Activated CD4-positive, alpha-beta T cell treated with anti-CD3 and anti-CD28 coated beads, Interleukin-2, amount 10 ng/mL, durations not matched to agents 24 days and 14 days (primary cell): ENCODE data around the gene MSTN. TPM values are rescaled to one million over a fixed set of nuclear protein-coding genes. Genes with fewer than 3 reads are reported as not detected.

Experiments used
- DNase-seq: peaks from one replicate; pipeline ENCODE4 v3.0.0; 2022
- H3K27ac Mint-ChIP-seq: one replicate; pipeline ENCODE4 v1.8.0; 2022; ENCODE audit warnings: mild to moderate bottlenecking, mixed read lengths
- H3K27me3 Mint-ChIP-seq: one replicate; pipeline ENCODE4 v1.8.0; 2022; ENCODE audit warnings: mixed read lengths
- H3K36me3 Mint-ChIP-seq: one replicate; pipeline ENCODE4 v1.8.0; 2022; ENCODE audit warnings: low read depth, mild to moderate bottlenecking, mixed read lengths
- H3K4me1 Mint-ChIP-seq: one replicate; pipeline ENCODE4 v1.8.0; 2021; ENCODE audit warnings: mixed read lengths
- H3K4me3 Mint-ChIP-seq: one replicate; pipeline ENCODE4 v1.8.0; 2022; ENCODE audit warnings: mild to moderate bottlenecking, moderate library complexity, mixed read lengths
- H3K9me3 Mint-ChIP-seq: one replicate; pipeline ENCODE4 v1.8.0; 2021; ENCODE audit warnings: mixed read lengths
- intact Hi-C: fragments of 100-400 bp; cut with micrococcal nuclease; formaldehyde crosslinking; loops from one replicate; pipeline ENCODE4 v1.15.1; 2023
- total RNA-seq: library from RNA; stranded (reverse); gene quantifications from 2 replicates; pipeline ENCODE4 v1.2.3, GENCODE V29; 2022

The MSTN gene
- total RNA-seq, 1 donor from 2014 or later = not detected

DNA sequence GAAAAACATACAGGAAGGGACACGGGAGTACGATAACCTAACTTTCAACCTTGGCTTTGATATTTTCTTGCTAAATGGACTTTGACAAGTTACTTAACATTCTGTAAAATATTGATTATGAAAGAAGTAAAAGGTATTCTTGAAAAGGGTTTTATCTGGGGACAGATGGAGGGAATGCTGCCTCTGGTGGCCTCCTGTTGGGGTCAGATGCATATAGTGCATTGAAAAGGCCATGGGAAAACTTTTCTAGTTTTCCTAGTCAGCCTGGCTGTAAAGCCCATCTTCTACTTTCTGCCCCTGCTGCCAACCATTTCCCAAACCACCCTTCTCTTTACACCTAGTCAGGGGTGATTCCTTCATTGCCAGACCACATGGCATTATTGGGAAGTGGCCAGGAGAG is 22.2 kb upstream of the MSTN start:
- DNase-seq = no peak
- H3K27ac Mint-ChIP-seq = no peak overlapping the region
- no peaks in the 10 kb centered on the region for H3K36me3 Mint-ChIP-seq
- peaks cover 11% of the 10 kb centered on the region for H3K27me3 Mint-ChIP-seq
- no peaks in the 10 kb centered on the region for H3K4me1 Mint-ChIP-seq
- no peaks in the 10 kb centered on the region for H3K9me3 Mint-ChIP-seq
- intact Hi-C loops = loop anchor here (5.0 kb wide), 1 partner anchor 718 kb away; no protein-coding TSS in a partner anchor
- H3K4me3 Mint-ChIP-seq = no peak overlapping the region

- peaks cover 25% of the 10 kb centered on the region for H3K27me3 Mint-ChIP-seq
- H3K4me1 Mint-ChIP-seq = no peaks in the 10 kb centered on the region
- no peaks in the 10 kb centered on the region for H3K9me3 Mint-ChIP-seq
- no peak for DNase-seq
- no peaks in the 10 kb centered on the region for H3K36me3 Mint-ChIP-seq
- intact Hi-C loops = no loop called here
- H3K27ac Mint-ChIP-seq = no peak overlapping the region
- H3K4me3 Mint-ChIP-seq = no peak overlapping the region
Observed at GRCh38 chr2:190082118-190082517, 19.6 kb upstream of the MSTN start.

DNA sequence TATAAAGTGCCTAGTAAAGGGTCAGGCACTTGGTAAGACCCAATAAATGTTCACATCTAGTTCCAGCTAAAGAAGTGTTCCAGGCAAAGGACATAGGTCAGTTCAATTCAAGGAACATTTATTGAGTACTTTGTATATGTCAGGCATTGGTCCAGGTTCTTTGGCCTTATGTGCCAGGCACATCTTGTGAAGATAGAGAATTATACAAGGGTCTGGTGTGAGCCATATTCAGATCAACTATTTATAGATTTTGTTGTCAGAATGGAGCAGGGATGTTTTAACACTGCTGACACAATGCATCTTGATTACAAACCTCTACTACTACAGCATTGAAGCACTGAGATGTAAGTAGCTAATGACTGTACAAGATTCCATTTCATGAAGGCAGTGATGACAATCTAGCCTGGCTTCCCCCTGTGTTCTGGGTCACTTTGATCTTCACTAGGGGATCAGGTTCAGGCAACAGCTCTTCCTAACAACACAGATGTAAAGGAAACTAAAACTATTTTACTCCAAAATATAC is 18.1 kb upstream of the MSTN start:
- H3K4me1 Mint-ChIP-seq = no peaks in the 10 kb centered on the region
- intact Hi-C loops = no loop called here

DNA sequence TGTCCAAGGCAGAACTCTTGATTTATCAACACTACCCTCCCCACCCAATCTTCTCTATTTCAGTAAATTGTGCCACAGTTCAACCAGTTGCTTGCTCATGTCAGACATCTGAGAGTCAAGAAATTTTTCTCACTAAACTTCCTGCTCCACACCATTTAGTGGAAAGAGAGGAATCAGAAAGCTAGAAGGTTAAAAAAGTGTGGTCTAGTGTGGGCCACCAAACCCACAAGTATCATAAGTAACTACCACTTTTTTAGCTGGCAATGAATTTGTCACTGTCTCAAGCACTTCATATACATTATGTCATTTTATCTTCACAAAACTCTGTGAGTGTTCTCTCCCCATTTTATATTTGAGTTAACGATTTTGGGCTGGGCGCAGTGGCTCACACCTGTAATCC is 16.6 kb upstream of the MSTN start:
- Mint-ChIP-seq H3K27me3 (peaks cover 28% of the 10 kb centered on the region), H3K4me3 (no peak overlapping the region), H3K4me1 (no peaks in the 10 kb centered on the region), H3K9me3 (no peaks in the 10 kb centered on the region), H3K27ac (no peak overlapping the region), H3K36me3 (no peaks in the 10 kb centered on the region)
- intact Hi-C loops = no loop called here
- DNase-seq = no peak

More for the DNA sequence above, 18.1 kb upstream of the MSTN start:
- DNase-seq = no peak
- H3K4me3 Mint-ChIP-seq = no peak overlapping the region
- no peaks in the 10 kb centered on the region for H3K9me3 Mint-ChIP-seq
- H3K36me3 Mint-ChIP-seq = no peaks in the 10 kb centered on the region
- H3K27me3 Mint-ChIP-seq = peaks cover 26% of the 10 kb centered on the region
- no peak overlapping the region for H3K27ac Mint-ChIP-seq

DNA sequence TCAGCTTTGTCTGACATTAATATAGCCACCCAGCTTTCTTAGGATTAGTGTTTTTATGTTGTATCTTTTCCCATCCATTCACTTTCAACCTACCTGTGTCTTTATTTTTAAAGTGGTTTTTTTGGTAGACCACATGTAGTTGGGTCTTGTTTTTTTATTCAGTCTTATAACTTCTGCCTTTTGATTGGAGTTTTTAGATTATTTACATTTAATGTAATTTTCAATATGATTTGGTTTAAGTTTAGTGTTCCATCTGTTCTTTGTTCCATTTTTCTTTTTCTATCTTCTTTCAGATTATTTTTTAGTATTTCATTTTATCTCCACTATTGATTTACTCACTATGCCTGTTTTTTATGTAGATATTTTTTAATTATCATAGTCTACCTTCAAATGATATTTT is 13.1 kb upstream of the MSTN start:
- Mint-ChIP-seq H3K27ac (no peak overlapping the region), H3K36me3 (no peaks in the 10 kb centered on the region), H3K4me3 (no peak overlapping the region), H3K9me3 (no peaks in the 10 kb centered on the region), H3K4me1 (no peaks in the 10 kb centered on the region), H3K27me3 (peaks cover 24% of the 10 kb centered on the region)
- intact Hi-C loops = no loop called here
- no peak for DNase-seq

DNA sequence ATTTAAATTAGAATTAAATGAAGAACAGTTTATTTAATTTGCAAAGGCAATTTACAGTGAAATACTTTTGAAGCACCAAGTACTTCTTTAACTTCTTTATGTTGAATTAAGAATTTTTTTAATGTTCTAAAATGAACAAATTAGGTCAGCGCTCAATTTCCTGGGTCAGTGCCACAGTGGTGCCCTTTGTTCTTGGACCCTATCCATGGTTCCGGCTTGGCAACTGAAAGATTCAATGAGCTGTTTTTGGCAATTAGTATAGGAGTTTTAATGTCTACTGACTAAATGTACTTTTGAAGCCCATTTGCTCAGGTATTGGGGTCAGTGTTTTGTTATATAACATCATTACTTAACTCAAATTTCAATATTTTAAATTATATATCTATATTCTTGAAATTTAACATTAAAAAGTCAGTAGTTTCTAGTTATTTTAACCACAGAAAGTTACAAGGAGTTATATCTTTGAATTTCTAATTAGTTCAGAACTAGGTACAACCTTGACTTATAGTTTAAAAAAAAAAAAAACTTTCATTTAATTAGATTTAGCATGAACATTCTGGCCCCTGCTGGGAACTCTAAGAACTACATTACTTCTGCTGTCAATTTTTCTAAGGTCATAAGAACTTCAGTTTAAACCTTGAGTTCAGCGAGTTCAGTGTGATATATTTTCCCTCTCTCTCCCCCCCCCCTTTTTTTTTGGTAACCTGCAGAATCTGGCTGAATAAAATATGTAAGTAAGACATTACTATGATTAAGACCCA is 7.6 kb upstream of the MSTN start:
- Mint-ChIP-seq H3K4me3 (no peak overlapping the region), H3K4me1 (no peaks in the 10 kb centered on the region), H3K27ac (no peak overlapping the region), H3K9me3 (no peaks in the 10 kb centered on the region), H3K36me3 (no peaks in the 10 kb centered on the region), H3K27me3 (peaks cover 5% of the 10 kb centered on the region)
- intact Hi-C loops = loop anchor here (1.0 to 2.0 kb wide), 3 partner anchors 271 to 409 kb away; partner anchors contain the start of gene ASNSD1
- DNase-seq = peak; percentile 75

DNA sequence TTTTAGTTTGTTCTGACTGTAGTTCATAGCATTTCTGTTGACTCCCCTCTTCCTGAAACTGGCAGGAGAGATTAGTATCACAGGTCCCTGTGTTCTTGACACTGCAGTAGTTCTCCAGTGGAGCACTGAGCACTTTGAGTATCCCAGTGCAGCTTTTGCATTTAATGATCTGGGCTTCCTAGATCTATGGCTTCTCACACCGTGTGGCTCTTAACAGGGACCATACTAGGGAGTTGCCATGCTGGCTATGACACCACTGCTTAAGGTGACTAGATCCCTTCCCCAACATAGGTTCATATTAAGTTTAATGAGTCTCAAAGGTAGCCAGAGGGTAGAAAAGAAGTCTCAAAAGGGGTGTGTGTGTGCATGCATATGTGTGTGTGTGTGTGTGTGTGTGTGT is 6.2 kb upstream of the MSTN start:
- Mint-ChIP-seq H3K36me3 (no peaks in the 10 kb centered on the region), H3K27me3 (peaks cover 5% of the 10 kb centered on the region), H3K27ac (no peak overlapping the region), H3K9me3 (no peaks in the 10 kb centered on the region), H3K4me1 (no peaks in the 10 kb centered on the region), H3K4me3 (no peak overlapping the region)
- DNase-seq = no peak
- intact Hi-C loops = no loop called here

DNA sequence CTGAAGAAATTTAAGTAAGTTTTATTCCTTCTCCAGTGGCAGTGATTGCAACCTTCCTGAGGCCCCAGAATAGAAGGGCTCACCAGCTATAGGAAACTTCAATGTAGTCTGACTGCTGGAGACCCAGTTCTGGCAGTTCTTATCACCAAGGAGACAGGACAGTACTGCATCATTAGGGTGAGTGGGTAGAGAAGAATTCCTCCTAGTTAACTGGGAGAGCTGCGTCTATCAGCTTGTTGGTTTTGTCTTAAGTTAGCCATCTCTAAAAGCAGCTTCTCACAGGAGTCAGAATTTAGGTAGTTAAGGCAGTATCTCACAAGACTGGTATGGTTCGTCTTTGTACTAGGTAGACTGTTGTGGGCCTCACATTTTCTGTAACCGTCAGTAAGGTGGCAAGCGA is 3.3 kb upstream of the MSTN start:
- intact Hi-C loops = no loop called here
- H3K9me3 Mint-ChIP-seq = no peaks in the 10 kb centered on the region

GRCh38 chr2:190063624-190064023 is 1.1 kb upstream of the MSTN start:
- Mint-ChIP-seq H3K4me1 (no peaks in the 10 kb centered on the region), H3K27ac (no peak overlapping the region), H3K36me3 (no peaks in the 10 kb centered on the region), H3K27me3 (peaks cover 7% of the 10 kb centered on the region), H3K9me3 (no peaks in the 10 kb centered on the region), H3K4me3 (no peak overlapping the region)
- DNase-seq = no peak
- intact Hi-C loops = no loop called here

More for the DNA sequence above, 3.3 kb upstream of the MSTN start:
- no peaks in the 10 kb centered on the region for H3K4me1 Mint-ChIP-seq
- H3K36me3 Mint-ChIP-seq = no peaks in the 10 kb centered on the region
- H3K27me3 Mint-ChIP-seq = peaks cover 7% of the 10 kb centered on the region
- DNase-seq = no peak
- H3K27ac Mint-ChIP-seq = no peak overlapping the region
- no peak overlapping the region for H3K4me3 Mint-ChIP-seq

DNA sequence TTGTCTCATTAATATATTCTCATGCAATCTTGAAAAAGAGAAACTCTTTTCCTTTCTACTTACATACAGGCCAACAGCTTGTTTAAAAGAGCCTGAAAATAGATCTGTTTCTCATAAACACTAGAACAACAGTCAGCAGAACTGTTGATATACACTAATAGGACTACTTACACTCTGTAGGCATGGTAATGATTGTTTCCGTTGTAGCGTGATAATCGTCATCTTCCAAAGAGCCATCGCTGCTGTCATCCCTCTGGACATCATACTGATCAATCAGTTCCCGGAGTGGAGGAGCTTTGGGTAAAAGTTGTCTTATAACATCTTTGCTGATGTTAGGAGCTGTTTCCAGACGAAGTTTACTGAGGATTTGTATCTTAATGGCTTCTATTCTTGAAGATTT is 476 bp downstream of the MSTN start:
- no peaks in the 10 kb centered on the region for H3K36me3 Mint-ChIP-seq
- no peaks in the 10 kb centered on the region for H3K4me1 Mint-ChIP-seq
- no peak overlapping the region for H3K27ac Mint-ChIP-seq
- no peak overlapping the region for H3K4me3 Mint-ChIP-seq
- intact Hi-C loops = no loop called here
- no peaks in the 10 kb centered on the region for H3K9me3 Mint-ChIP-seq
- no peak for DNase-seq
- H3K27me3 Mint-ChIP-seq = peaks cover 6% of the 10 kb centered on the region

DNA sequence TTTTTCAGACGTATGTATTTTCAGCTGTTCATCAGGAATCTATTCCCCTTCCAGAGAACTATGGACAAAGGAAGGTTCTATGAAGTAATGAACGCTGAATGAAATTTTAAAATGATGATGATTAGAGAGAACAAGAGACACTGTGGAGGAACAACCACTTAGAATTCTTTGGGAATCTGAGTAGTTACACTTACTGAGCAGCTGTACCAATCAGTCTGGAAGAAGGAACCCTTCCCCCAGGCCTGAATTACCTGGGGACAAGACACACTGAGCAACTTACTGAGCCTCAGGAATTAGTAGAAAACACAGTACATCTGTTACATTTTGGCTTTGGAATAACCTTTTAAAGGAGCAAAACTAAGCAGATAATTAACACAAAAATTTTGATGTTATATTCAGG is 1.9 kb downstream of the MSTN start:
- intact Hi-C loops = no loop called here
- peaks cover 4% of the 10 kb centered on the region for H3K27me3 Mint-ChIP-seq
- H3K9me3 Mint-ChIP-seq = no peaks in the 10 kb centered on the region
- H3K27ac Mint-ChIP-seq = no peak overlapping the region
- no peaks in the 10 kb centered on the region for H3K36me3 Mint-ChIP-seq
- DNase-seq = no peak
- no peaks in the 10 kb centered on the region for H3K4me1 Mint-ChIP-seq
- no peak overlapping the region for H3K4me3 Mint-ChIP-seq

DNA sequence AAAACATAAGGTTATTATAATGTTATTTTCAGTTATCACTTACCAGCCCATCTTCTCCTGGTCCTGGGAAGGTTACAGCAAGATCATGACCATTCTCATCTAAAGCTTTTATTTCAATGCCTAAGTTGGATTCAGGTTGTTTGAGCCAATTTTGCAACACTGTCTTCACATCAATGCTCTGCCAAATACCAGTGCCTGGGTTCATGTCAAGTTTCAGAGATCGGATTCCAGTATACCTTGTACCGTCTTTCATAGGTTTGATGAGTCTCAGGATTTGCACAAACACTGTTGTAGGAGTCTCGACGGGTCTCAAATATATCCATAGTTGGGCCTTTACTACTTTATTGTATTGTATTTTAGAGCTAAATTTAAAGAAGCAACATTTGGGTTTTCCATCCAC is 2.5 kb downstream of the MSTN start:
- no peak overlapping the region for H3K27ac Mint-ChIP-seq
- H3K4me1 Mint-ChIP-seq = no peaks in the 10 kb centered on the region
- intact Hi-C loops = no loop called here
- H3K4me3 Mint-ChIP-seq = no peak overlapping the region
- peaks cover 4% of the 10 kb centered on the region for H3K27me3 Mint-ChIP-seq
- DNase-seq = no peak
- no peaks in the 10 kb centered on the region for H3K9me3 Mint-ChIP-seq
- no peaks in the 10 kb centered on the region for H3K36me3 Mint-ChIP-seq

- Mint-ChIP-seq H3K9me3 (no peaks in the 10 kb centered on the region), H3K4me3 (no peak overlapping the region), H3K4me1 (no peaks in the 10 kb centered on the region), H3K27ac (no peak overlapping the region), H3K36me3 (no peaks in the 10 kb centered on the region), H3K27me3 (no peaks in the 10 kb centered on the region)
- no peak for DNase-seq
- intact Hi-C loops = no loop called here
Observed at GRCh38 chr2:190053426-190053825, 9.1 kb downstream of the MSTN start.

- Mint-ChIP-seq H3K27ac (no peak overlapping the region), H3K4me3 (no peak overlapping the region), H3K36me3 (no peaks in the 10 kb centered on the region), H3K9me3 (no peaks in the 10 kb centered on the region), H3K27me3 (peaks cover 2% of the 10 kb centered on the region), H3K4me1 (no peaks in the 10 kb centered on the region)
- intact Hi-C loops = no loop called here
- DNase-seq = no peak
Observed at GRCh38 chr2:190052307-190052706, 10.2 kb downstream of the MSTN start.

DNA sequence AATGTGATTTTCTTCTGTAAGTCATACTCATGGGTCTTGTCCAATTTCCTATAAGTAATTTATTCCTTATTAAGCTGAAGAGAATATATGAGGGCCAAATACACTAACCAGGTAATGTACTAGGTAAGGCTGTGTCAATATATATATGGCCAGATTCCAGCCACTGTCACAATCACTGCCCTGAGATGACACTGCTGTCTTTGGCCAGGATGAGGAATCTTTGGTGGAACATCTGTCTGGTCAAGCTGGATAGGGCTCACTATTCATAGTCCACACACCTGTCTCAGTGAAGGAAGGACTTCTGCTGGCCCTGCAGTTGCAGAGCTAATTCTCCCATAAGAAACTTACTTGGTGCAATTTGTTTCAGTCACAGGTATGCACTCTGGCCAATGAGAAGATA is 11.3 kb downstream of the MSTN start:
- H3K36me3 Mint-ChIP-seq = no peaks in the 10 kb centered on the region
- H3K27ac Mint-ChIP-seq = no peak overlapping the region
- intact Hi-C loops = no loop called here

More for the DNA sequence above, 11.3 kb downstream of the MSTN start:
- no peak overlapping the region for H3K4me3 Mint-ChIP-seq
- H3K27me3 Mint-ChIP-seq = peaks cover 6% of the 10 kb centered on the region
- DNase-seq = no peak
- no peaks in the 10 kb centered on the region for H3K4me1 Mint-ChIP-seq
- H3K9me3 Mint-ChIP-seq = no peaks in the 10 kb centered on the region
